ENCODE results near the gene KCNIP1.

Gene KCNIP1

GRCh38 chr5:170501931-170502330, 1.9 kb upstream of the KCNIP1 start:
- H3K4me3 ChIP-seq (replicated peaks in 1 of 2; ENCODE audit: low read depth in 2 of 2, low read length in 2 of 2): no peak overlapping the region
- TF ChIP-seq CTCF (IDR thresholded peaks at IDR 0.05; ENCODE audit: low read depth, low read length): no peak
- DNase-seq (ENCODE audit: low read depth in 2 of 2): no peak

GRCh38 chr5:170504616-170505266, 921 bp downstream of the KCNIP1 start:
- H3K4me3 ChIP-seq (replicated peaks in 1 of 2; ENCODE audit: low read depth in 2 of 2, low read length in 2 of 2): no peak overlapping the region
- TF ChIP-seq CTCF (IDR thresholded peaks at IDR 0.05; ENCODE audit: low read depth, low read length): no peak
- DNase-seq (ENCODE audit: low read depth in 2 of 2): no peak

- no peak for DNase-seq (ENCODE audit: low read depth in 2 of 2)
- TF ChIP-seq CTCF (IDR thresholded peaks at IDR 0.05; ENCODE audit: low read depth, low read length): no peak
- H3K4me3 ChIP-seq (replicated peaks in 1 of 2; ENCODE audit: low read depth in 2 of 2, low read length in 2 of 2): no peak overlapping the region
Observed at GRCh38 chr5:170508036-170508435, 4.2 kb downstream of the KCNIP1 start.

- TF ChIP-seq CTCF (IDR thresholded peaks at IDR 0.05; ENCODE audit: low read depth, low read length): no peak
- no peak overlapping the region for H3K4me3 ChIP-seq (replicated peaks in 1 of 2; ENCODE audit: low read depth in 2 of 2, low read length in 2 of 2)
- no peak for DNase-seq (ENCODE audit: low read depth in 2 of 2)
Observed at GRCh38 chr5:170508660-170509347, 5.0 kb downstream of the KCNIP1 start.

- no peak overlapping the region for H3K4me3 ChIP-seq (replicated peaks in 1 of 2; ENCODE audit: low read depth in 2 of 2, low read length in 2 of 2)
- DNase-seq (ENCODE audit: low read depth in 2 of 2): no peak
- no peak for TF ChIP-seq CTCF (IDR thresholded peaks at IDR 0.05; ENCODE audit: low read depth, low read length)
Observed at GRCh38 chr5:170509348-170509660, 5.5 kb downstream of the KCNIP1 start.

GRCh38 chr5:170510126-170510525, 6.3 kb downstream of the KCNIP1 start:
- no peak for TF ChIP-seq CTCF (IDR thresholded peaks at IDR 0.05; ENCODE audit: low read depth, low read length)
- DNase-seq (ENCODE audit: low read depth in 2 of 2): no peak
- no peak overlapping the region for H3K4me3 ChIP-seq (replicated peaks in 1 of 2; ENCODE audit: low read depth in 2 of 2, low read length in 2 of 2)
